ENCODE measurements around the gene NQO2. TPM values are rescaled to one million over a fixed set of nuclear protein-coding genes. Genes with fewer than 3 reads are reported as not detected.
"Not testable (repeated sequence)": the region's sequence is repeated elsewhere in the genome, so short reads cannot be mapped to it uniquely, and the experiment has no call there.

The NQO2 gene
- total RNA-seq, 6 donors from 2014 or later: 10.6 to 34.3 (median 18.6) TPM

DNA sequence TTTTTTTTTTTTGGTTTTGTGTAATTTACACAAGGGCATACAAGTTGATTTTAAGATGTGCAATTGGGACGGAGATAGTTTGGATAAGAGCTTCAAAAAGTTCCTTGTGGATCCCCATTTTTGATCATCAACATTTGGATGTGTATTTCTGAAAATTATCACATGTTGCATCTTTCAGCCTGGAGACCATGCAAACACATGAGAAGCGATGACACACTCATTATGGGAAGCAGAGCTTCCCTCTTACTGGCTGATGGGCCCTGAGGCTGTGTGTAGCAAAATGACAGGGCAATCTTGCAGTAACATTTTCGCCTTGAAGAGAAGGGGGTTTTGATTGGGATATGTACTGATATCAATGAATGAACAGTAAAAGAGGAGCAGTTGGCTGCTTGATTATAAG lies 46.6 kb downstream of the NQO2 start:
- no peaks in the 10 kb centered on the region for H3K9me3 ChIP-seq
- H3K27ac ChIP-seq: no peak overlapping the region
- H3K4me3 ChIP-seq: no peak overlapping the region
- DNase-seq: no peak
- TF ChIP-seq POLR2AphosphoS5 (IDR thresholded peaks at IDR 0.05): no peak
- TF ChIP-seq, protein P1, sequence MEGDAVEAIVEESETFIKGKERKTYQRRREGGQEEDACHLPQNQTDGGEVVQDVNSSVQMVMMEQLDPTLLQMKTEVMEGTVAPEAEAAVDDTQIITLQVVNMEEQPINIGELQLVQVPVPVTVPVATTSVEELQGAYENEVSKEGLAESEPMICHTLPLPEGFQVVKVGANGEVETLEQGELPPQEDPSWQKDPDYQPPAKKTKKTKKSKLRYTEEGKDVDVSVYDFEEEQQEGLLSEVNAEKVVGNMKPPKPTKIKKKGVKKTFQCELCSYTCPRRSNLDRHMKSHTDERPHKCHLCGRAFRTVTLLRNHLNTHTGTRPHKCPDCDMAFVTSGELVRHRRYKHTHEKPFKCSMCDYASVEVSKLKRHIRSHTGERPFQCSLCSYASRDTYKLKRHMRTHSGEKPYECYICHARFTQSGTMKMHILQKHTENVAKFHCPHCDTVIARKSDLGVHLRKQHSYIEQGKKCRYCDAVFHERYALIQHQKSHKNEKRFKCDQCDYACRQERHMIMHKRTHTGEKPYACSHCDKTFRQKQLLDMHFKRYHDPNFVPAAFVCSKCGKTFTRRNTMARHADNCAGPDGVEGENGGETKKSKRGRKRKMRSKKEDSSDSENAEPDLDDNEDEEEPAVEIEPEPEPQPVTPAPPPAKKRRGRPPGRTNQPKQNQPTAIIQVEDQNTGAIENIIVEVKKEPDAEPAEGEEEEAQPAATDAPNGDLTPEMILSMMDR (IDR thresholded peaks at IDR 0.05): no peak
- TF ChIP-seq EP300 (IDR thresholded peaks at IDR 0.05): no peak
- no peak for ATAC-seq (ENCODE audit: low FRiP score in 2 of 2)
- no peaks in the 10 kb centered on the region for H3K27me3 ChIP-seq
- 80 to 81% methylated on average over 3 of the region's 3 CpGs for WGBS, 2 donors
- H3K36me3 ChIP-seq: no peaks in the 10 kb centered on the region
- no peaks in the 10 kb centered on the region for H3K4me1 ChIP-seq

DNA sequence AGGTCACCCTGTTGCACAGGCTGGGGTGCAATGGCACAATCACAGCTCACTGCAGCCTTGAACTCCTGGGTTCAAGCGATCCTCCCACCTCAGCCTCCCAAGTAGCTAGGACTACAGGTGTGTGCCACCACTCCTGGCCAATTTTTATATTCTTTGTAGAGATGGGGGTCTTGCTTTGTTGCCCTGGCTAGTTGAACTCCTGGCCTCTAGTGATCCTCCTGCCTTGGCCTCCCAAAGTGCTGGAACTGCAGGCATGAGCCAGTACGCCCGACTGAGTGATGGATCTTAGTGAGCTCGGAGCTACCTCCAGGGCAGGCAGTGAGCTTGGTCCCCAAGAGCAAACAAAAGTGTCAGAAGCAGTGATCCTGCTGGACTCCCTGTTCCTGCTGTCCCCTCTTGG lies 48.3 kb downstream of the NQO2 start:
- DNase-seq; H3K36me3 ChIP-seq; H3K27me3 ChIP-seq; H3K4me3 ChIP-seq; ATAC-seq (ENCODE audit: low FRiP score in 2 of 2); H3K27ac ChIP-seq; H3K4me1 ChIP-seq; H3K9me3 ChIP-seq: not testable (repeated sequence)
- 91 to 100% methylated on average over 2 to 3 of the region's 4 CpGs for WGBS, 2 donors

DNA sequence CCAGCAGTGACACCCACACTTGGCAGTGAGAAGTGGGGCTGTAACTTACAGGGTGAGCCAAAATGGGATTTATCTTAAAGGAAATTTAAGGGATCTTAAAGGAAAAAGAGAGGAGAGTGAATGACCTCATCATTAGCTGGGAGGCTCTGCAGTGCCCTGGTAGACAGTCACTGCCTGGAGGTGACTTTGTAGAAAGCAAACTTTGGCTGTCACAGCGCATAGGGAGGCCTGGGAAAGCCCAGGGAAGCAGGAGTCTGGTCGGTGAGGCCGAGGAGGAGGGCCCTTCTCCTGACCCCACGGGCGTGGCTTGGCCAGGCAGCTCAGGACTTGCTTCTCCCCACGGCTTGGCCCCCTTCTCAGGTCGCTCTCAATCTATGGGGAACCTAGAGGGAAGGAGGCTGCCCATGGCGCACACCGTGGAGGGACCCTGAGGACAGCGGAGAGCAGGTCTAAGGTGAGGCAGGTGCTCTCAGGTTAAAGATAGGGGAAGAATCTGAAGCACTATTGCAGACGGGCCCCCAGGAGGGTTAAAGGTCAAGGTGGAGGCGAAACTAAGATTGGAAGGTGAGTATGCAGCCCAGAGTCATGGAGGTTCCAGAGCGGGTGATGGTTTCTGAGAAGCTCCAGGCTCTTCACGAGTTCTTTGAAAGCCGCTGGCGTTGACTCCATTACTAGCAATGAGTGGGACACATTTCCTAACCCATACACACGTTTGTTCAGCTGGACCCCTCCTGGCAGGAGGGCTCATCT lies 53.0 kb downstream of the NQO2 start:
- H3K36me3 ChIP-seq: no peaks in the 10 kb centered on the region
- ATAC-seq (ENCODE audit: low FRiP score in 2 of 2): no peak
- peak in 1 of 2 donors; percentile 56 for DNase-seq
- H3K9me3 ChIP-seq: no peaks in the 10 kb centered on the region
- peak overlapping the region in 1 of 4 donors; percentile 84 for H3K27ac ChIP-seq
- H3K27me3 ChIP-seq: no peaks in the 10 kb centered on the region
- TF ChIP-seq EP300 (IDR thresholded peaks at IDR 0.05): no peak
- no peak for TF ChIP-seq POLR2A (IDR thresholded peaks at IDR 0.05)
- TF ChIP-seq, protein P1 (IDR thresholded peaks at IDR 0.05): no peak
- peak overlapping the region in 3 of 4 donors; percentile 51 to 57 (median 56) for H3K4me3 ChIP-seq
- 81 to 89% methylated on average over 17 of the region's 17 CpGs for WGBS, 2 donors
- peaks cover 5 to 26% (median 15%) of the 10 kb centered on the region in 4 donors for H3K4me1 ChIP-seq

DNA sequence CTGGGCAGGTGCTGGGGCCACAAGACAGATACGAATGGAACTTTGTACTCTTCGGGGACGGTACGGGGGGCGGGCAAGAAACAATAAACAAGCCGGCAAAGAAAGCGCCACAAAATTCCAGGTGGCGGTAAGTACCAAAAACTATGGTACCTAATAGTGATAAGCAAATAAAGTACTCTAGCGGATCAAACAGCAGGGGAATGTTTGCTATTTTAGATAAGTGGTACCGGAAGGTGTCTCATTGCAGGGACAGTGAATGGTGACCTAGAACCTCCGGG lies 53.5 kb downstream of the NQO2 start:
- Histone ChIP-seq H3K4me3 (peak overlapping the region; percentile 4 to 57 (median 54)), H3K27ac (peak overlapping the region; percentile 51 to 84 (median 77))

DNA sequence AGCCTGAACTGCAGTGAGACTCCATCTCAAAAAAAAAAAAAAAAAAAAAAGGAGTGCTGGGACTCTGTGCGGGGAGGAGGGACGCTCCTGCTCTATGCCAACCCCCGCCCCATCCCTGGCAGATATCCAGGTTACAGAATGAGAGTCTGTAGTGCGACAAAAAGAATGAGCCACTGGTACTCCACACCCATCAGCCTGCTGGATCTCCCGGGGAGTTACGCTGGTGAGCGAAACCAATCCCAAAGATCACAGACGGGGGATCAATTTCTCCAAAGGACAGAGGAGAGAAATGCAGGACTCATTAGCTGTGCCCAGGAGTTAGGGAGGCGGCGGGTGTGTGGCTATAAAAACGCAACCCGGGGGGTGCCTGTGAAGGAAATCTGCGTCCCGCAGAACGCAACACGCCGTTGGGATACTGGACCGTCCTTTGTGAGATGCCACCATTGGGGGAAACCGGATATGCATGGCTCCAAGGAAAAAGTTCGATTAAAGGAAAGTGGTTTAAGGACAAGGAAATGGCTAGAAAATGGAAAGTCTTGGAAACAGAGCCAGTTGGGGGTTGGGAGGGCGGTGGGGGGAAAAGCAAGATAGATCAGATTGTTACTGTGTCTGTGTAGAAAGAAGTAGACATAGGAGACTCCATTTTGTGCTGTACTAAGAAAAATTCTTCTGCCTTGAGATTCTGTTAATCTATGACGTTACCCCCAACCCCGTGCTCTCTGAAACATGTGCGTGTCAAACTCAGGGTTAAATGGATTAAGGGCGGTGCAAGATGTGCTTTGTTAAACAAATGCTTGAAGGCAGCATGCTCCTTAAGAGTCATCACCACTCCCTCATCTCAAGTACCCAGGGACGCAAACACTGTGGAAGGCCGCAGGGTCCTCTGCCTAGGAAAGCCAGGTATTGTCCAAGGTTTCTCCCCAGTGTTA lies 54.8 kb downstream of the NQO2 start:
- WGBS, 2 donors: 40 to 42% methylated on average over 25 to 27 of the region's 27 CpGs
- H3K4me1 ChIP-seq: peaks cover 5 to 26% (median 15%) of the 10 kb centered on the region in 4 donors
- not testable (repeated sequence) for H3K36me3 ChIP-seq, H3K27me3 ChIP-seq, H3K9me3 ChIP-seq
- ATAC-seq (ENCODE audit: low FRiP score in 2 of 2) (peak; percentile 31 to 41), DNase-seq (peak in 1 of 2 donors; percentile 63)
- H3K4me3 ChIP-seq: peak overlapping the region in 3 of 4 donors; percentile 51 to 57 (median 56)
- H3K27ac ChIP-seq: peak overlapping the region; percentile 51 to 84 (median 77)

More for the DNA sequence above, 53.5 kb downstream of the NQO2 start:
- DNase-seq: no peak
- WGBS, 2 donors: 54 to 57% methylated on average over 11 of the region's 11 CpGs
- no peak for ATAC-seq (ENCODE audit: low FRiP score in 2 of 2)
- no peaks in the 10 kb centered on the region for H3K36me3 ChIP-seq
- H3K4me1 ChIP-seq: peaks cover 5 to 26% (median 15%) of the 10 kb centered on the region in 4 donors
- TF ChIP-seq POLR2A (IDR thresholded peaks at IDR 0.05) (no peak), POLR2AphosphoS5 (IDR thresholded peaks at IDR 0.05) (no peak)
- no peaks in the 10 kb centered on the region for H3K9me3 ChIP-seq
- H3K27me3 ChIP-seq: no peaks in the 10 kb centered on the region

DNA sequence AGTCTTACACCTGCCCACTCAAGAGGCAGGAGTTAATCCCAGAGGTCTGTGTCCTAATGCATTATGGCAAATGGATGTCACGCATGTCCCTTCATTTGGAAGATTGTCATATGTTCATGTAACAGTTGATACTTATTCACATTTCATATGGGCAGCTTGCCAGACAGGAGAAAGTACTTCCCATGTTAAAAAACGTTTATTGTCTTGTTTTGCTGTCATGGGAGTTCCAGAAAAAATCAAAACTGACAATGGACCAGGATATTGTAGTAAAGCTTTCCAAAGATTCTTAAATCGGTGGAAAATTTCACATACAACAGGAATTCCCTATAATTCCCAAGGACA lies 55.4 kb downstream of the NQO2 start:
- not testable (repeated sequence) for DNase-seq; H3K9me3 ChIP-seq; H3K27me3 ChIP-seq; H3K36me3 ChIP-seq; H3K4me3 ChIP-seq; ATAC-seq (ENCODE audit: low FRiP score in 2 of 2)
- 48 to 52% methylated on average over 3 of the region's 3 CpGs for WGBS, 2 donors
- Histone ChIP-seq H3K27ac (peak overlapping the region in 3 of 4 donors; percentile 75 to 84 (median 79)), H3K4me1 (peaks cover 5 to 26% (median 15%) of the 10 kb centered on the region in 4 donors)
